Breast epithelium (tissue), 4 donors: Measurements from ENCODE around the gene SYF2. TPM values are rescaled to one million over a fixed set of nuclear protein-coding genes. Genes with fewer than 3 reads are reported as not detected.
"Not testable (repeated sequence)": the region's sequence is repeated elsewhere in the genome, so short reads cannot be mapped to it uniquely, and the experiment has no call there.

Source experiments
- DNase-seq, 2 donors: peaks; one replicate each; pipeline ENCODE4 v3.0.0-alpha.2; 2019; ENCODE audit warnings: low spot score in 2 of 2
- H3K27ac ChIP-seq, 2 donors: fragments of 200-600 bp; sonication (generic) in 1 of 2; one replicate each; pipeline ENCODE4 v1.5.1; 2016 to 2019; ENCODE audit warnings: mild to moderate bottlenecking in 1 of 2
- H3K27me3 ChIP-seq, 2 donors: fragments of 200-600 bp; sonication (generic) in 1 of 2; one replicate each; pipeline versions ENCODE4 v1.5.1 to v1.6.0; 2017 to 2019; ENCODE audit warnings: control low read depth in 1 of 2, mild to moderate bottlenecking in 1 of 2
- H3K36me3 ChIP-seq: fragments of 200-600 bp; one replicate; pipeline ENCODE4 v1.5.1; 2019
- H3K4me1 ChIP-seq, 2 donors: fragments of 200-600 bp; sonication (generic); one replicate each; pipeline ENCODE4 v1.5.1; 2016 to 2019; ENCODE audit warnings: control low read depth in 1 of 2
- H3K4me3 ChIP-seq, 3 donors: fragments of 200-600 bp; sonication (generic); 1 replicate in 2 of 3; 2 replicates in 1 of 3; pipeline ENCODE4 v1.5.1; 2016 to 2019; ENCODE audit warnings: mild to moderate bottlenecking in 3 of 3, moderate library complexity in 2 of 3
- H3K9me3 ChIP-seq, 2 donors: fragments of 200-600 bp; sonication (generic) in 1 of 2; one replicate each; pipeline ENCODE4 v1.5.1; 2016 to 2019; ENCODE audit warnings: control low read depth in 1 of 2
- CTCF ChIP-seq, 3 donors: fragments of 450-650 bp; IDR thresholded peaks; one replicate each; pipeline ENCODE4 v1.5.1; 2016 to 2017; ENCODE audit warnings: antibody characterized with exemption in 3 of 3, mild to moderate bottlenecking in 3 of 3, moderate library complexity in 3 of 3
- POLR2A ChIP-seq: fragments of 450-650 bp; IDR thresholded peaks from one replicate; pipeline ENCODE4 v1.6.1; 2016; ENCODE audit warnings: antibody characterized with exemption, mild to moderate bottlenecking, moderate library complexity
- POLR2AphosphoS5 ChIP-seq, 3 donors: sonication (generic); formaldehyde crosslinking; IDR thresholded peaks; one replicate each; pipeline ENCODE4 v1.6.1; 2017; ENCODE audit warnings: antibody characterized with exemption in 3 of 3
- intact Hi-C: fragments of 100-400 bp; cut with DNase I; formaldehyde crosslinking; loops from one replicate; pipeline ENCODE4 v1.15.1; 2023; ENCODE audit warnings: low total_unique reads
- total RNA-seq, 3 donors: library from RNA; depleted of rRNA; stranded (reverse); fragments of >200 nt; gene quantifications; one replicate each; pipeline ENCODE4 v1.1.0, GENCODE V29; 2016

The SYF2 gene
- total RNA-seq = 10 to 100 TPM; 61.3 to 85.0 (median 83.6) TPM

GRCh38 chr1:25232027-25232865 lies at the start of gene SYF2:
SYF2 (minus strand) TSS chr1:25232502; CDS start chr1:25232467, 35 bp downstream.
- peak; percentile 80 to 90 for DNase-seq
- TF ChIP-seq CTCF (IDR thresholded peaks at IDR 0.05) (no peak), POLR2A (peak; percentile 79), POLR2AphosphoS5 (IDR thresholded peaks at IDR 0.05) (peak; percentile 90 to 95 (median 93))
- Histone ChIP-seq H3K9me3 (no peaks in the 10 kb centered on the region), H3K27me3 (no peaks in the 10 kb centered on the region), H3K4me1 (peaks cover 0 to 9% of the 10 kb centered on the region in 2 donors), H3K36me3 (no peaks in the 10 kb centered on the region), H3K4me3 (peak within 1 kb of the TSS; percentile 90 to 95 (median 94)), H3K27ac (peak within 1 kb of the TSS; percentile 97)
- intact Hi-C loops = no loop called here

GRCh38 chr1:25279693-25280111 lies 47.4 kb upstream of the SYF2 start:
- H3K27me3 ChIP-seq, H3K4me3 ChIP-seq, H3K27ac ChIP-seq, intact Hi-C loops, H3K36me3 ChIP-seq, H3K4me1 ChIP-seq, H3K9me3 ChIP-seq, DNase-seq: not testable (repeated sequence)

- H3K27ac ChIP-seq, H3K36me3 ChIP-seq, intact Hi-C loops, H3K4me3 ChIP-seq, H3K9me3 ChIP-seq, DNase-seq, H3K4me1 ChIP-seq, H3K27me3 ChIP-seq: not testable (repeated sequence)
Measured at GRCh38 chr1:25278790-25279189, 46.5 kb upstream of the SYF2 start.

- H3K27ac ChIP-seq, H3K36me3 ChIP-seq, intact Hi-C loops, DNase-seq, H3K4me3 ChIP-seq, H3K27me3 ChIP-seq, H3K4me1 ChIP-seq, H3K9me3 ChIP-seq: not testable (repeated sequence)
Measured at GRCh38 chr1:25278358-25278757, 46.1 kb upstream of the SYF2 start.

- intact Hi-C loops, DNase-seq: not testable (repeated sequence)
Measured at GRCh38 chr1:25277295-25277694, 45.0 kb upstream of the SYF2 start.

GRCh38 chr1:25275648-25276047 lies 43.3 kb upstream of the SYF2 start:
- H3K4me1 ChIP-seq, H3K27me3 ChIP-seq, H3K9me3 ChIP-seq, H3K27ac ChIP-seq, intact Hi-C loops, DNase-seq, H3K4me3 ChIP-seq, H3K36me3 ChIP-seq: not testable (repeated sequence)

More at GRCh38 chr1:25277295-25277694, 45.0 kb upstream of the SYF2 start:
- not testable (repeated sequence) for H3K27me3 ChIP-seq, H3K4me3 ChIP-seq, H3K36me3 ChIP-seq, H3K4me1 ChIP-seq, H3K9me3 ChIP-seq, H3K27ac ChIP-seq

- DNase-seq, H3K4me1 ChIP-seq, H3K27me3 ChIP-seq, H3K36me3 ChIP-seq, H3K9me3 ChIP-seq, H3K27ac ChIP-seq, H3K4me3 ChIP-seq, intact Hi-C loops: not testable (repeated sequence)
Measured at GRCh38 chr1:25272238-25272637, 39.9 kb upstream of the SYF2 start, which contains the start of gene RHD. RHD (plus strand) TSS chr1:25272509; CDS start chr1:25272548, 39 bp downstream.

- DNase-seq, intact Hi-C loops, H3K9me3 ChIP-seq, H3K4me1 ChIP-seq, H3K27me3 ChIP-seq, H3K36me3 ChIP-seq: not testable (repeated sequence)
- Histone ChIP-seq H3K4me3 (peak overlapping the region; percentile 55 to 64 (median 60)), H3K27ac (peak overlapping the region; percentile 89 to 90)
Measured at GRCh38 chr1:25268143-25268760, 36.0 kb upstream of the SYF2 start.
